AG08395 (cell line): ENCODE data around the gene IGSF21.
"Not testable (repeated sequence)": the region's sequence is repeated elsewhere in the genome, so short reads cannot be mapped to it uniquely, and the experiment has no call there.

Experiments
- DNase-seq: peaks from one replicate; pipeline ENCODE4 v3.0.0; 2012; ENCODE audit warnings: mixed read lengths, low spot score

IGSF21 gene

GRCh38 chr1:18407166-18408045, 299.8 kb downstream of the IGSF21 start:
- no peak for DNase-seq

DNA sequence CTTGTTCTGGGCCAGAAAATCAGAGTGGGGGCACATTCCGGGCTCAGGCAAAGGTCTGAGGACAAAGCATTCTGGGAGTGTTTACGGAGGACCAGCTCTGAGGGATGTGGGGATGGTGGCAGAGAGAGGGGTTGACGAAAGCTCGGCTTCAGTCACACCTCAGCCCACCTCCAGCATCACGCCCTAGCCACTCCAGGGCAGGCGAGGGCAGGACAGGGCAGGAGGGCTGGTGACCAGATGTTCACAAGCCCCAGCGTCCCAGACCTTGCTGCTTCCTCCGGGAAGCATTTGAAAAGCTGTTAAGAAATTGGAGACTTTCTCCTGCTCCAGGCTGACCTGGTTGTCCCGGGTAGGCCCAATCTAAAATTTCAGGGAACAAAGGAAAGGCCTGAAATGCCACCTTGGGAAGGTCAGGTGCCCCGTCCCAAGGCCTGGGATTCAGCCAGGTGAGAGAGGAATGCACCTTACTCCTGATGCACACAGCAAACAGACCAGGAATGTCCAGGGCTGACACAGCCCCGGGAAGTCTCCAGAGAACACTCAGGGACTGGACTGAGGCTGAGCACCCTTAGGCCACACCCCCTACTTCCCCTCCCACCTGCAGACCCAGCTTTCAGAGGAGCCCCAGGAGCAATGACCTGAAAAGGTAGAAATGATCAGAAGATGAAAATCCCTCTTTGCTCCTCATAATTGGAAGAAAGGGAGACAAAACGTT, 301.2 kb downstream of the IGSF21 start:
- no peak for DNase-seq

DNA sequence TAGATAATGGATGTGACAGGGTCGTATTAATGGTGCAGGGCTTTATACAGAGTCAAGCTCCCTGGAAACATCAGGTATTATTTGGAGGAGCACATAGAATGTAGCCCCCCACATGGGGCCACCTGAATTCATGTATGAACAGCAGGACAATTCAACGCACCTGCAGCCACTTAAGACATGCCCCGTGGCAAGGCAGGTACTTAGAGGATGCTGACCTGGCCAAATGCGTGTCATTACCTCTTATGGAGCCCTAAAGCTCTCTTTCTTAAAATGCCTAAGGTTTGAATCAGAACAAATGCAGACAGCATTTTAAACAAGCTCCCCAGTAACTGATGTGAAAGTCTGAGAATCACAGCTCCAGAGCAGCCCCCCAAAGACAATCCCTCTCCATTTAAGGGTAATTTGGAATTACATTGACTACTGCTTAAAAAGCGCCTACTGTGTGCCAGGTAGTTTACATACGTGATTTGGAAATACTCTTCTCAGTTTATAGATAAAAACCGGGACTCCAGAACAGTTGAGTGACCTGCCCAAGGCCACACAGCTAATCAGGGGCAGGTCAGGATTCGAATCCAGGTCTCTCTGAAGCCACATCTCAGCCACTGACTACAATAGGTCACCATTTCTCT, 302.1 kb downstream of the IGSF21 start:
- DNase-seq: no peak

DNA sequence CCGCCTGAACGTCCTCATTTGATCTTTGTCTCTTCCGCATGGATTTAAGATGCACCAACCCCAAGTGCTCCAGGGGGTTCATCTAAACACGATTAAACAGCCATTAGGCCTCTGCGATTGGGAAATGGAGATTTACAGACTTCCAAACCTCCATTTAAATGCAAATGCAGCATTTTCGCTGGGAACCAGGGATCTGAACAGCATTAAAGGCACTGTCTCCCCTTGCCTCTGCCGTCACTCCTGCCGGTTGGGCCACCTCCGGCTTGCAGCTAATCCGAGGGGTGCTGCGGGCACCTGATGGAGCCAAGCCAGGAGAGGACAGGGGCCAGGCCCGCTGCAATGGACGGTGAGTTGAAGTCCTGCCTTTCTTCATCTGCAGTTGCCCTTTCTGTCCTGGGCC, 302.8 kb downstream of the IGSF21 start:
- DNase-seq: no peak

GRCh38 chr1:18411321-18411720, 303.7 kb downstream of the IGSF21 start:
- no peak for DNase-seq

DNA sequence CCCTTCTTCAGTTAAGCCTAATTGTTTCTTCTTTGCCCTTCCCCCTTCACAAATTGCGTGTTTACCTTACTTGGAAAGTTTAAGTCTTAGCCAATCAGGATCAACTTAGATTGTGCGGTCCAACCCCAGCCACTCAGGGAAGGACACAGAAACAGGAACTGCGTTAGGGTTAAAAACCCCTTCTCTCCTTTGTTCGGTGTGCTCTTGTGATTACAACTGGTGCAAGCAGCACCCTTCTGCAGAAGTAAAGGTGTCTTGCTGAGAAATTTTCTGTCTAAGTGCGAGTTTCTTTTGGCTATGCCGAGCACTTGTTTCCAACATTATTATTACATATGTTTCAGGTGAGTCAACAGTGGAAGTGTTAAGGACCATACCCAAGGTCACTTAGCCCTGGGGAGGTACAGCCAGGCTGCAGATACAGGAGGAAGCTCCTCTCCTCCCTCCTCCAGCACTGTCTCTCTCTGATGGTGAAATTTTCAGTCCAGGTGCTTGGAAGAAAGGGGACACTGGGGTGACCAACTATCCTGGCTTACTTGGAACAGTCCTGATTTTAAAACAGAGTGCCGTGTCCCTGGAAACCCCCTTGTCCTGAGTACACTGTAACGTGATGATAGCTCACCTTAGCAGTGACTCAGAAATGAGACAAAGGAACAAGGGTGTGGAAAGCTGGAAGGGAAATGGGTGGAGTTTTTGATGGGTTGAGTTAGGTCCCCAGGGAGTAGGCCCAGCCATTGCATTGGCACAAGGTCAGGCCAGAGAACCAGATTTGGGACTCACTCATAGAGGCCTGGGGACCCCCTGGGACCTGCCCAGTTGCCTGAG, 304.4 kb downstream of the IGSF21 start:
- no peak for DNase-seq

DNA sequence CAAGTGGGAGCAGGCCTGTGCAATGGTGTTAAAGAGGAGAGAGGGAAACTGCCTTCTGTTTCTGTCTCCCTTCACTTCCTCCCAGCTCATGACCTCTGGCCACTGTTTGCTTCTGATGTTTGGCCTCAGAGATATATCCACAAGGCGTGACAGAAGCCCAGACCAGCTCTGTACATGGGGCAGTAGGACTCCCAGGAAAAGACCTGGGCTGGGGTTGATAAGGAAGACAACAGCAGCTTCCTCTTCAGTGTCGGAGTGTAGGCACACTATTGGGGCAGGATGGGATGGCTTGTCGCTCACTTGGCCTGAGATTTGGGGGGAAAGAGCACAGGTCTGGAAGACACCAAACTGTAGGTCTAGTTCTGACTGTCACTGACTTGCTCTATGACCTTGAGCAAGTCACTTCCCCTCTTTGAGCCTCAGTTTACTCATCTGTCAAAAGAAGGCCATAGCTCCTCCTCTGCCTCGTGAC, 305.3 kb downstream of the IGSF21 start:
- DNase-seq: no peak

- DNase-seq: no peak
These were observed 306.1 kb downstream of the IGSF21 start for GRCh38 chr1:18413541-18414305.

- no peak for DNase-seq
These were observed 306.7 kb downstream of the IGSF21 start for GRCh38 chr1:18414321-18414720.

DNA sequence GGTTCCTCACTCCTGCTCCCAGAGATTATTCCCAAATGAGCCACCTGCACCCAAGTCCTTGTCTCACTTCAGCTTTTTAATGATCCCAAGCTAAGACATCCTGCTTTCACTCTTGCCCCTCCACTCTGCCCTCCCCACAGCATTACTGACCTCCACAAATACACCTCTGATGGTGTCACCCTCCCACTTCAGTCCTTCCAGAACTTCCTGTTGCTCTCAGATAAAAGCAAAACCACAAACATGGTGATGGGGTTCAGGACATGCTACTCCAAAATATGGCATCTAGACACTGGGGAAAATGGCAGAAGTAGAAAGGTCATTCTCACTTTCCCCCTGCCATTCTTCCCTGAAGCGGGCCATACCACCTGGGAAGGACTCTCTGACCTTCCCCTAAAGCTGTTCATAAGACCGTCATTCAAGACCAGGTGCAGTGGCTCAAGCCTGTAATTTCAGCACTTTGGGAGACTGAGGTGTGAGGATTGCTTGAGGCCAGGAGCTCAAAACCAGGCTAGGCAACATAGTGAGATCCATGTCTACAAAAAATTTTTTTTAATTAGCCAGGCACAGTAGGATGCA, 307.4 kb downstream of the IGSF21 start:
- no peak for DNase-seq

GRCh38 chr1:18415448-18416027, 307.9 kb downstream of the IGSF21 start:
- no peak for DNase-seq

GRCh38 chr1:18416126-18416525, 308.5 kb downstream of the IGSF21 start:
- DNase-seq: not testable (repeated sequence)

GRCh38 chr1:18417316-18418269, 310.0 kb downstream of the IGSF21 start:
- no peak for DNase-seq

GRCh38 chr1:18419113-18419844, 311.7 kb downstream of the IGSF21 start:
- DNase-seq: no peak

GRCh38 chr1:18419845-18420184, 312.2 kb downstream of the IGSF21 start:
- DNase-seq: no peak

DNA sequence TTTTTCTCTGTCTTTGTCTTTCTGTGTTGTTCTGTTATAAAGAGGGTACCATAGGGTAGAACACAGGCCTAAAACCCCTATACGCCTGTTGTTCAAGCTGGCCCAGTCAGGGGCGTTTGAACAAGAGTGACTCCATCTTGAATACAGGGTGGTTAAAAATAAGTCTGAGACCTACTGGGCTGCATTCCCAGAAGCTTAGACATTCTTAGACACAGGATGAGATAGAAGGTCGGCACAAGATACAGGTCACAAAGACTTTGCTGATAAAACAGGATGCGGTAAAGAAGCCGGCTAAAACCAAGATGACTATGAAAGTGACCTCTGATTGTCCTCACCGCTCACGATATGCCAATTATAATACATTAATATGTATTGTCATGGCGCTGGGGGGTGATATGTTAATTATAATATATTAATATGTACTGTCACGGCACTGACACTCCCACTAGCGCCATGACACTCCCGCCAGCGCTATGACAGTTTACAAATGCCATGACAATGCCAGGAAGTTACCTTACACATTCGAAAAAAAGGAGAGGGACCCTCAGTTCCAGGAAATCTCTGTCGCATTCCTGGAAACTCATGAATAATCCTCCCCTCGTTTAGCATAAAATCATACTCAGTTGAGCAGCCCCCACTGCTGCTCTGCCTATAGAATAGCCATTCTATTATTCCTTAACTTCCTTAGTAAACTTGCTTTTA, 314.6 kb downstream of the IGSF21 start:
- DNase-seq: no peak

GRCh38 chr1:18422954-18423353, 315.4 kb downstream of the IGSF21 start:
- DNase-seq: no peak

DNA sequence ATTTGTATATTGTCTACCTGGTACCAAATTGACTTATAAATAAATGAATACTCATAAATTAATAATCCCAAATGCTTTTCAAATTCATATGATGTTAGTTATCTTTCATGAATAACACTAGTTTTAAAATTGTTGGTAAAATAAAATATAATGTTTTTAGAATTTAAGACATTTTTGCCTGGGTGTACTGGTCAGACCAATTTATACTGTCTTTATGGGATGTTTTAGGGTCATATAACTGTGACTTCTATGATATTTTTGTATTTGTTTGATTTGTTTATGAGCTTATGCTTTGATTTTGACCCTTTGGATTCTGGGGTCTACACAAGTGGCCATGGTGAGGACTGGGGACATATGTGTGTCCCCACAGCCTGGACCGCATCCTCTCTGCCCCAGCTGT, 319.0 kb downstream of the IGSF21 start:
- no peak for DNase-seq
